H1 (cell line): ENCODE measurements around the gene ARID2. TPM values are rescaled to one million over a fixed set of nuclear protein-coding genes. Genes with fewer than 3 reads are reported as not detected.

Experiments used
- CTCF ChIA-PET: fragments of 300-600 bp; sonication (Branson Sonifier 250); formaldehyde crosslinking; loops from one replicate; lab custom pipeline; 2021; ENCODE audit not compliant: partially characterized antibody; lab: Charles Lee
- POLR2A ChIA-PET: fragments of 300-600 bp; sonication (Branson Sonifier 250); formaldehyde crosslinking; loops from one replicate; lab custom pipeline; 2021; ENCODE audit warnings: inconsistent platforms; ENCODE audit not compliant: partially characterized antibody; lab: Charles Lee
- DNase-seq, 2 experiments: peaks; one replicate each; pipeline versions ENCODE4 v3.0.0 to v3.0.0-alpha.2; 2010 to 2022; ENCODE audit warnings: low spot score in 2 of 2, low read depth in 1 of 2, mixed read lengths in 1 of 2
- FAIRE-seq: peaks from 2 replicates; lab custom pipeline; 2011; peaks lifted over from hg19 to GRCh38; lab: Jason Lieb, UNC
- H2AFZ ChIP-seq: 2 replicates; pipeline ENCODE4 v1.8.1; 2012; ENCODE audit warnings: low read length, inconsistent platforms
- H2AK5ac ChIP-seq: 2 replicates; pipeline ENCODE4 v1.6.1; 2013; ENCODE audit warnings: low read depth, low read length
- H2BK120ac ChIP-seq: replicated peaks from 2 replicates; pipeline ENCODE3; 2013; ENCODE audit warnings: low read depth, low read length, inconsistent platforms
- H2BK12ac ChIP-seq: 2 replicates; pipeline ENCODE4 v1.6.1; 2013; ENCODE audit warnings: low read depth, low read length
- H2BK15ac ChIP-seq: 2 replicates; pipeline ENCODE4 v1.6.1; 2013; ENCODE audit warnings: low read length
- H2BK20ac ChIP-seq: 2 replicates; pipeline ENCODE4 v1.6.1; 2013; ENCODE audit warnings: low read length
- H2BK5ac ChIP-seq: 2 replicates; pipeline ENCODE4 v1.6.1; 2013; ENCODE audit warnings: low read depth, low read length
- H3K14ac ChIP-seq: 2 replicates; pipeline ENCODE4 v1.6.1; 2013; ENCODE audit warnings: inconsistent platforms; ENCODE audit not compliant: insufficient read length
- H3K18ac ChIP-seq: 2 replicates; pipeline ENCODE4 v1.6.1; 2013; ENCODE audit warnings: low read length; ENCODE audit errors: extremely low read depth
- H3K23ac ChIP-seq: 2 replicates; pipeline ENCODE4 v1.6.1; 2013; ENCODE audit warnings: inconsistent platforms; ENCODE audit not compliant: insufficient read length
- H3K23me2 ChIP-seq: 2 replicates; pipeline ENCODE4 v1.6.1; 2013; ENCODE audit warnings: low read depth, low read length
- H3K27ac ChIP-seq: 2 replicates; pipeline ENCODE4 v1.6.1; 2011; ENCODE audit warnings: low read depth, low read length, inconsistent platforms
- H3K27me3 ChIP-seq, 4 experiments: replicated peaks in 1 of 4; 1 replicate in 1 of 4; 2 replicates in 3 of 4; pipeline versions ENCODE4 v1.6.1 to v1.8.1; 2011 to 2013; ENCODE audit warnings: low read length in 3 of 4, mild to moderate bottlenecking in 3 of 4, inconsistent platforms in 2 of 4, mixed read lengths in 2 of 4, moderate library complexity in 1 of 4; ENCODE audit not compliant: control insufficient read depth in 3 of 4, insufficient read depth in 3 of 4; ENCODE audit errors: extremely low read depth in 1 of 4
- H3K36me3 ChIP-seq, 4 experiments: 2 replicates each; pipeline versions ENCODE4 v1.6.1 to v1.8.1; 2011 to 2013; ENCODE audit warnings: mild to moderate bottlenecking in 4 of 4, low read length in 3 of 4, moderate library complexity in 2 of 4, control low read depth in 1 of 4, inconsistent platforms in 1 of 4; ENCODE audit not compliant: insufficient read depth in 4 of 4, control insufficient read depth in 2 of 4
- H3K4ac ChIP-seq: replicated peaks from 2 replicates; pipeline ENCODE3; 2013; ENCODE audit warnings: low read length, low read depth, mixed read lengths, inconsistent platforms; ENCODE audit not compliant: insufficient read length
- H3K4me1 ChIP-seq, 4 experiments: replicated peaks in 1 of 4; 1 replicate in 1 of 4; 2 replicates in 3 of 4; pipeline versions ENCODE4 v1.6.1 to v1.8.1; 2011 to 2013; ENCODE audit warnings: low read length in 3 of 4, inconsistent platforms in 2 of 4, mixed read lengths in 1 of 4; ENCODE audit not compliant: insufficient read depth in 4 of 4, control insufficient read depth in 3 of 4
- H3K4me2 ChIP-seq, 2 experiments: 2 replicates each; pipeline versions ENCODE4 v1.6.1 to v1.8.1; 2011 to 2013; ENCODE audit warnings: low read depth in 2 of 2, low read length in 2 of 2, control low read depth in 1 of 2, inconsistent platforms in 1 of 2, mild to moderate bottlenecking in 1 of 2; ENCODE audit not compliant: insufficient read depth in 1 of 2
- H3K4me3 ChIP-seq, 4 experiments: fragments of 200-600, 300-600 bp in 1 of 4; sonication (generic), shearing (Covaris generic), sonication (Bioruptor Twin) in 1 of 4; 2 replicates each; pipeline versions ENCODE4 v1.5.1 to v1.8.1; 2011 to 2016; ENCODE audit warnings: low read length in 4 of 4, low read depth in 3 of 4, control low read depth in 2 of 4, inconsistent platforms in 2 of 4, mild to moderate bottlenecking in 2 of 4, mixed read lengths in 1 of 4, moderate library complexity in 1 of 4; ENCODE audit not compliant: insufficient read depth in 2 of 4; ENCODE audit errors: extremely low read depth in 1 of 4
- H3K56ac ChIP-seq: replicated peaks from 2 replicates; pipeline ENCODE3; 2013; ENCODE audit warnings: low read depth, mild to moderate bottlenecking, mixed read lengths, low read length, inconsistent platforms; ENCODE audit not compliant: insufficient read length
- H3K79me1 ChIP-seq: 2 replicates; pipeline ENCODE4 v1.6.1; 2013; ENCODE audit warnings: low read depth, low read length, control low read depth
- H3K79me2 ChIP-seq, 2 experiments: 2 replicates each; pipeline versions ENCODE4 v1.6.1 to v1.8.1; 2012 to 2013; ENCODE audit warnings: low read length in 2 of 2, mild to moderate bottlenecking in 2 of 2, inconsistent platforms in 1 of 2; ENCODE audit not compliant: insufficient read depth in 2 of 2, control insufficient read depth in 1 of 2
- H3K9ac ChIP-seq, 4 experiments: replicated peaks in 1 of 4; 1 replicate in 1 of 4; 2 replicates in 3 of 4; pipeline versions ENCODE4 v1.6.1 to v1.8.1; 2011 to 2013; ENCODE audit warnings: low read depth in 3 of 4, low read length in 3 of 4, control low read depth in 2 of 4, mild to moderate bottlenecking in 2 of 4, moderate library complexity in 2 of 4, inconsistent platforms in 1 of 4; ENCODE audit errors: extremely low read depth in 1 of 4
- H3K9me3 ChIP-seq, 2 experiments: 2 replicates each; pipeline versions ENCODE4 v1.6.1 to v1.8.1; 2012 to 2013; ENCODE audit warnings: mild to moderate bottlenecking in 2 of 2, moderate library complexity in 2 of 2, control low read depth in 1 of 2, inconsistent platforms in 1 of 2, low read depth in 1 of 2, low read length in 1 of 2, mixed read lengths in 1 of 2; ENCODE audit not compliant: insufficient read depth in 2 of 2
- H4K20me1 ChIP-seq, 2 experiments: replicated peaks in 1 of 2; 2 replicates each; pipeline versions ENCODE3 to v1.8.1; 2011 to 2013; ENCODE audit warnings: inconsistent platforms in 2 of 2, low read length in 2 of 2, mild to moderate bottlenecking in 1 of 2; ENCODE audit not compliant: insufficient read depth in 2 of 2, control insufficient read depth in 1 of 2
- H4K5ac ChIP-seq: 2 replicates; pipeline ENCODE4 v1.6.1; 2013; ENCODE audit warnings: low read length, low read depth, mixed read lengths, inconsistent platforms; ENCODE audit not compliant: insufficient read length
- H4K8ac ChIP-seq: 2 replicates; pipeline ENCODE4 v1.8.0; 2013; ENCODE audit warnings: mild to moderate bottlenecking, moderate library complexity, low read length, inconsistent platforms; ENCODE audit not compliant: insufficient read depth; ENCODE audit errors: extremely low read depth
- H4K91ac ChIP-seq: replicated peaks from 2 replicates; pipeline ENCODE3; 2013; ENCODE audit warnings: low read length, mixed read lengths, inconsistent platforms; ENCODE audit not compliant: insufficient read length
- PHF8 ChIP-seq: fragments of 200-600 bp; sonication (generic); conservative IDR thresholded peaks from 2 replicates; pipeline ENCODE4 v1.7.1; 2012; ENCODE audit warnings: low read depth, mild to moderate bottlenecking, inconsistent platforms, low read length, moderate library complexity
- RFX5 ChIP-seq: IDR thresholded peaks from 2 replicates; pipeline ENCODE4 v1.6.1; 2011; ENCODE audit warnings: low read depth, low read length, improper control_type of control experiment, borderline replicate concordance
- WGBS, 2 experiments: shearing (Covaris generic) in 1 of 2; methylation state at CpG; one replicate each; pipeline versions ENCODE4 v1.1.6 to v1.1.7; 2013 to 2015; ENCODE audit warnings: low lambda C conversion rate in 2 of 2, mixed read lengths in 2 of 2, inconsistent platforms in 1 of 2, low coverage in 1 of 2, missing lambda C conversion rate in 1 of 2; ENCODE audit not compliant: insufficient replicate concordance in 2 of 2, insufficient coverage in 1 of 2, insufficient read length in 1 of 2; ENCODE audit errors: extremely low coverage in 1 of 2, missing lambda C conversion rate in 1 of 2; 5-methylcytosine and 5-hydroxymethylcytosine counted together
- polyA plus RNA-seq, 7 experiments: library from polyadenylated mRNA; depleted of rRNA in 3 of 7; stranded (reverse) in 5 of 7; unstranded in 2 of 7; fragments of >200 nt in 5 of 7; fragments of 200-250 nt in 2 of 7; gene quantifications; 1 replicate in 5 of 7; 2 replicates in 1 of 7; 4 replicates in 1 of 7; pipeline versions ENCODE4 v1.2.1 to v1.2.3, GENCODE V29; 2011 to 2013; ENCODE audit warnings: missing spikeins in 2 of 7, mixed read lengths in 2 of 7
- total RNA-seq: library from RNA; stranded (reverse); fragmentation: NEBNext Ultra II Directional; extraction: Animal tissue kit (Norgen Biotek cat#: 25700); gene quantifications from 2 replicates; pipeline ENCODE4 v1.2.1, GENCODE V29; 2021

ARID2 gene
- total and polyA plus RNA-seq, 2 of the 8 experiments (the other 6 are each of a cell fraction or from before 2014, with no cell fraction given), result 32.0 to 45.2 TPM

DNA sequence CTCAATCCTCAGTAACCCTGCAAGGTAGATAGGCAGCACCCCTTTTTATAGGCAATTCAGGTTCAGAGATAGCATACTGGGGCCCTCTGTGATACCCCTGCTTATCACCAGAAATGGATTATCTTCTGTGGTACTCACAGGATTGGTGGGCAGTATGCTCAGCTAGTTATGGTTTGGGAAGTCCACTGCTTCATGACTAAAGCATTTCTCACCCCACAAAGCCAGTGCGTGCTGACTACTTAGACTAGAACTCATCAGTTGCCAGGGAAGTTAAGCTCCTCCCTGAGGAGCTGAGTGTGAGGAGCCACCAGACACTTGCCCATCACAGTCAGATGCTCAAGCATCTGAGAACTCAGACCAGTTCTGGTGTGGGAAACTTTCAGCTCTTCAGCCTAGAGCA lies 184.6 kb downstream of the ARID2 start:
- Histone ChIP-seq H3K56ac (no peak overlapping the region), H3K4ac (no peak overlapping the region), H3K27ac (no peak overlapping the region), H3K18ac (no peak overlapping the region), H2BK120ac (no peak overlapping the region), H3K23me2 (no peaks in the 10 kb centered on the region), H2AK5ac (no peak overlapping the region), H2BK15ac (no peak overlapping the region), H3K4me3 (no peak overlapping the region), H2AFZ (no peak overlapping the region), H4K91ac (no peak overlapping the region), H3K79me1 (no peaks in the 10 kb centered on the region)
- no peak for DNase-seq
- CTCF ChIA-PET, result interaction anchor here (1.0 kb wide), 1 partner anchor 370 kb away, joined by 4 read pairs; no protein-coding TSS in a partner anchor
- 92% methylated on average over 1 of the region's 1 CpG; no CpG with 5 or more reads in 1 of the 2 experiments for WGBS, 2 experiments
- POLR2A ChIA-PET, result no interaction called here
- TF ChIP-seq PHF8, result no peak
- TF ChIP-seq RFX5, result peak; percentile 68
- TF ChIP-seq, all 59 proteins: peak for 1
- FAIRE-seq, result no peak
- Histone ChIP-seq H3K9me3 (no peaks in the 10 kb centered on the region), H2BK5ac (no peak overlapping the region), H2BK20ac (no peak overlapping the region), H3K27me3 (no peaks in the 10 kb centered on the region), H3K9ac (no peak overlapping the region), H3K79me2 (no peaks in the 10 kb centered on the region), H4K8ac (no peak overlapping the region), H4K20me1 (no peaks in the 10 kb centered on the region), H2BK12ac (no peak overlapping the region), H3K4me1 (no peaks in the 10 kb centered on the region), H3K36me3 (no peaks in the 10 kb centered on the region), H3K23ac (no peak overlapping the region), H3K4me2 (no peak overlapping the region), H3K14ac (no peak overlapping the region), H4K5ac (no peak overlapping the region)
